Omental fat pad (tissue), 4 donors: Measurements from ENCODE around the gene C1QTNF6. TPM values are rescaled to one million over a fixed set of nuclear protein-coding genes. Genes with fewer than 3 reads are reported as not detected.

Experiments
- ATAC-seq: fragments of 150-250 bp; one replicate; pipeline ENCODE4 v1.9.1; 2016; ENCODE audit warnings: mild to moderate bottlenecking, moderate library complexity; ENCODE audit not compliant: low FRiP score
- DNase-seq: peaks from one replicate; pipeline ENCODE4 v3.0.0-alpha.2; 2019; ENCODE audit warnings: low spot score
- total RNA-seq, 4 donors: library from RNA; depleted of rRNA; stranded (reverse); fragments of >200 nt; gene quantifications; one replicate each; pipeline ENCODE4 v1.1.0, GENCODE V29; 2016
- TF ChIP-seq, protein P1 (sequence below), 3 donors: fragments of 450-650 bp; IDR thresholded peaks; one replicate each; pipeline ENCODE4 v1.5.1; 2016 to 2017; ENCODE audit warnings: antibody characterized with exemption in 3 of 3, mild to moderate bottlenecking in 3 of 3, moderate library complexity in 2 of 3

The C1QTNF6 gene
- total RNA-seq, 4 donors from 2014 or later = 1.0 to 2.8 (median 1.4) TPM

DNA sequence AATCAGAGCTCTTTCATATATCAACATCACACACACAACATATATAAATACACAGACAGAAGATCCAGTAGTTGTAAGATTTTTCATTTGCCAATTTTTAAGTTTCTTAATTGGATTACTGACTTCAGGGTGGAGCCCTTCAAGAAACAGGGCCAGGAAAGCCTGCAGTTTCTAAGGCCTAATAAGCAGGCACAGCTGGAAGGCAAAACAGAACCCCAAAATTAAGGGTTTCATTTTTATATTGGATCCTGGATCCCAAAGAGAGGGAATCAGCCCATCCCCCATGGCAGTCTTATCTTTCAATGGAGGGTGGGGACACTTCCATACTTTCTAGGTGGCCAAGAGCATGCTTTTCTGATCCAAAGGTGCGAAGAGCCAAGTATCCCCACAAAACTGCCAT lies 4.7 kb upstream of the C1QTNF6 start:
- DNase-seq (no peak), ATAC-seq (no peak)
- TF ChIP-seq, protein P1, sequence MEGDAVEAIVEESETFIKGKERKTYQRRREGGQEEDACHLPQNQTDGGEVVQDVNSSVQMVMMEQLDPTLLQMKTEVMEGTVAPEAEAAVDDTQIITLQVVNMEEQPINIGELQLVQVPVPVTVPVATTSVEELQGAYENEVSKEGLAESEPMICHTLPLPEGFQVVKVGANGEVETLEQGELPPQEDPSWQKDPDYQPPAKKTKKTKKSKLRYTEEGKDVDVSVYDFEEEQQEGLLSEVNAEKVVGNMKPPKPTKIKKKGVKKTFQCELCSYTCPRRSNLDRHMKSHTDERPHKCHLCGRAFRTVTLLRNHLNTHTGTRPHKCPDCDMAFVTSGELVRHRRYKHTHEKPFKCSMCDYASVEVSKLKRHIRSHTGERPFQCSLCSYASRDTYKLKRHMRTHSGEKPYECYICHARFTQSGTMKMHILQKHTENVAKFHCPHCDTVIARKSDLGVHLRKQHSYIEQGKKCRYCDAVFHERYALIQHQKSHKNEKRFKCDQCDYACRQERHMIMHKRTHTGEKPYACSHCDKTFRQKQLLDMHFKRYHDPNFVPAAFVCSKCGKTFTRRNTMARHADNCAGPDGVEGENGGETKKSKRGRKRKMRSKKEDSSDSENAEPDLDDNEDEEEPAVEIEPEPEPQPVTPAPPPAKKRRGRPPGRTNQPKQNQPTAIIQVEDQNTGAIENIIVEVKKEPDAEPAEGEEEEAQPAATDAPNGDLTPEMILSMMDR (IDR thresholded peaks at IDR 0.05) = no peak

DNA sequence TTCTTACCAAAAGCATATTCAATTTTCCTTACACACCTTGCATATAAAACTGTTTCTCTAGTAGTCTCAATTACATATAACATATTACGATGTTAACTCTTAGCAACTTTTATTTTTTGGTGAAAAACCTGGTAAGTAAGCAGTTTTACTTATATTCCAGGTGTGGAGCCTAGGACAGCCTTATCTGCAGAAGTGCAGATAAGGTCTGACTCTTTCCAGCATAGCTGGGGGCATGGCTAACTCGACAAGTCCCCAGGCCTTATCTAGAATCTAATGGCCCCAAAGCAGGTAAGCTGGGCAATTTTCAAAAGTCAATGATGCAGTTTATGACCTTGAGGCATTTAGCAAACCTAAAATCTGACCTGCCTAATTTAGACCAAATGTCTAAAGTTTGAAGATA lies 4.2 kb upstream of the C1QTNF6 start:
- DNase-seq = no peak
- no peak for ATAC-seq
- TF ChIP-seq, protein P1 (IDR thresholded peaks at IDR 0.05) = no peak

DNA sequence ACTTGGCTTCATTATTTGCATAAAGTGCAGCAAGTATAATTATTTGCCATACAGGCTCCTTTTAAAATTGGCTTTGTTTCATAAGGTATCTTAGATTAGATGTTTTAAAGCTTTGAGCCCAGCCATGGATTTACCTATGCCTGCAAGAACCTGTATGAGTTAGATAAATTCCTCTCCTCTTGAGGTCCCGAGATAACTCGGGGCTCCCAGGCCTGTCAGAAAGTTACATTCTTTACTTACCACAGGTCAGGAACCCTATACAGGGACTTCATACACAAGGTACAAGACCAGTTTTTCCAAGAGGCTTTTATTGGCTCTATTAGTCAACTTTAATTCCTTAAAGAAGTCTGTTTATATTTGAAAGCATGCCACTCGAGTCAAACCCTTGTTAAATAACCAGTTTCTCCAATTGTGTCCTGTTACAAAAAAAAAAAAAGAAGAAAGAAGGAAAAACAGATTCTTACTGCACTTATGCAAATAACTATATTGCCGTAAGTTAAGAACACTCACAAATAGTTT lies 2.3 kb upstream of the C1QTNF6 start:
- ATAC-seq = no peak
- TF ChIP-seq, protein P1 (IDR thresholded peaks at IDR 0.05) = no peak

DNA sequence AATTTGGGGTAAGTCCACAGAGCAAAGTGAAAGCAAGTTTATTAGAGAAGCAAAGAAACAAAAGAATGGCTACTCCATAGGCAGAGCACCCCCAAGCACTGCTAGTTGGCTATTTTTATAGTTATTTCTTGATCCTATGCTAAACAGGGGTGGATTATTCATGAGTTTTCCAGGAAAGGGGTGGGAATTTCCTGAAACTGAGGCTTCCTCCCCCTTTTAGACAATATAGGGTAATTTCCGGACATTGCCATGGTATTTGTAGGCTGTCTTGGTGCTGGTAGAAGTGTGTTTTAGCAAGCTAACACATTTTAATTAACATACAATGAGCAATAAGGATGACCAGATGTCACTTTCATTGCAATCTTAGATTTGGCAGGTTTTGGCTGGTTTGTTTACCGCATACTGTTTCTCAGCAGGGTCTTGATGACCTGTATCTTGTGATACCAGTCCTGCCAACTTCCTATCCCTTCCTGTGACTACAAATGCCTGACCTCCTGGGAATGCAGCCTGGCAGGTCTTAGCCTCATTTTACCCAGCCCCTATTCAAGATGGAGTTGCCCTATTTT lies 937 bp upstream of the C1QTNF6 start:
- ATAC-seq = peak; percentile 52
- TF ChIP-seq, protein P1 (IDR thresholded peaks at IDR 0.05) = no peak

More for the DNA sequence above, 2.3 kb upstream of the C1QTNF6 start:
- no peak for DNase-seq

DNA sequence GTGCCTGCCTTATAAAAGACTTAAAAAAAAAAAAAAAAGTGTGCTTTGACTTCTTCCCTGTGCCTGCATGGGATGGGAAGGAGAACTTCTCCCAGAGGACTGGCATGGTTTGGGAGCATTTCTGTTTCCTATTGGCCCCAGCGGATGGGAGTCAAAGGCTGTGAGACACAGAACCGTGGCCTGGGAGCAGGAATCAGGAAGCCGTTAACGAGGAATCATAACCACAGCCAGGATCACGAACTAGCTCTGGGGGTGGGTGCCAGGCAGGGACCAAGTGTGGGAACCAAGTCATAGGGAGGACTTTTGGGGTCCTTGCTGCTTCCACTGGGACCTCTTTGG lies 526 bp downstream of the C1QTNF6 start:
- DNase-seq (no peak), ATAC-seq (peak; percentile 30)
- TF ChIP-seq, protein P1 (IDR thresholded peaks at IDR 0.05) = no peak

More for the DNA sequence above, 937 bp upstream of the C1QTNF6 start:
- no peak for DNase-seq

DNA sequence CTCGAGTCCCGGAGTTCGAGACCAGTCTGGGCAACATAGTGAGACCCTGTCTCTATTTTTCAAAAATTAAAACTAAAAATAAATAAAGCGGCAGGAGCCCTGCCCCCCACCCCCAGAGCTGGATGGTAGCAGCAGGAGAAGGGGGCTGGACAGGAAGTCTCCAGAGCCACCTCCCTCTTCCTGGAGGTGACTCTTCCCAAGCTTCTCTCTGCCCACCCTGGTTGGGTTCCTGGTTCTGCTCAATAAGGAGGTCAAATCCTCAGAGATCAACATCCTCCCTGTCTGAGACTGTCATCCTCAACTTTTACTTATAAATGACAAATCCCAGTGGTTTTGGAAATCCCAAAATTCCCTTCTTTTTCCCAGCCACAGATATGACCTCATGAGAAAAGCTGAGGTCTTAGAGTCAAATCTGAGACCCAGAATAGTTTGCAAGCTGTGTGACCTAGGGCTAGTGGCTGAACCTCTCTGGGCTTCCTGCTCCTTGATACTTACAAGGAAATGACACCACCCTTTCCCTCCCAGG lies 987 bp downstream of the C1QTNF6 start:
- ATAC-seq (no peak), DNase-seq (no peak)
- TF ChIP-seq, protein P1 (IDR thresholded peaks at IDR 0.05) = no peak
